ENCODE measurements around the gene RAB11FIP4. TPM values are rescaled to one million over a fixed set of nuclear protein-coding genes. Genes with fewer than 3 reads are reported as not detected.

Gene RAB11FIP4
- total RNA-seq, 1 experiment from 2014 or later = 15.1 TPM

- Histone ChIP-seq H2AFZ (ENCODE audit: low read depth, low read length, poor library complexity, severe bottlenecking) (no peak overlapping the region), H3K4me1 (ENCODE audit: control insufficient read depth in 1 of 2, insufficient read depth in 2 of 2, low read length in 2 of 2) (peaks cover 3 to 21% of the 10 kb centered on the region in 2 experiments; a peak in 3 of 4 replicates), H3K36me3 (ENCODE audit: control insufficient read depth in 1 of 2, insufficient read depth in 2 of 2, low read length in 2 of 2) (no peaks in the 10 kb centered on the region), H3K9ac (ENCODE audit: low read length) (no peak overlapping the region), H3K9me3 (ENCODE audit: control insufficient read depth in 1 of 2, insufficient read depth in 1 of 2, low read depth in 1 of 2, low read length in 2 of 2) (no peaks in the 10 kb centered on the region), H3K4me2 (ENCODE audit: low read length) (no peak overlapping the region), H3K27me3 (ENCODE audit: insufficient read depth, low read length) (no peaks in the 10 kb centered on the region), H3K27ac (ENCODE audit: low read depth, low read length) (no peak overlapping the region), H3K9me2 (ENCODE audit: insufficient read depth) (no peaks in the 10 kb centered on the region), H4K20me1 (ENCODE audit: insufficient read depth) (no peaks in the 10 kb centered on the region), H3K4me3 (replicated peaks in 1 of 2; ENCODE audit: low read depth in 1 of 2, low read length in 2 of 2) (no peak overlapping the region), H3K79me2 (ENCODE audit: insufficient read depth, low read length) (no peaks in the 10 kb centered on the region)
- DNase-seq (ENCODE audit: low read depth, low spot score) = no peak
- ChIA-PET CTCF (no interaction called here), POLR2A (no interaction called here), RAD21 (ENCODE audit: low non-redundant PET in 1 of 2, low total read pairs in 2 of 2, uncharacterized antibody in 2 of 2, unreplicated experiment in 2 of 2) (no interaction called here)
- TF ChIP-seq SP1 (IDR thresholded peaks at IDR 0.05; ENCODE audit: low read depth) (no peak), EZH2 (IDR thresholded peaks at IDR 0.05) (no peak), RAD21 (IDR thresholded peaks at IDR 0.05; ENCODE audit: low read depth) (no peak), EZH2phosphoT487 (IDR thresholded peaks at IDR 0.05; ENCODE audit: borderline replicate concordance) (no peak), FOSL1 (IDR thresholded peaks at IDR 0.05; ENCODE audit: low read depth) (no peak), SIN3A (IDR thresholded peaks at IDR 0.05; ENCODE audit: low read depth) (no peak), ELF1 (IDR thresholded peaks at IDR 0.05; ENCODE audit: borderline replicate concordance, low read depth) (no peak), ZFX (IDR thresholded peaks at IDR 0.05) (no peak), TCF7L2 (IDR thresholded peaks at IDR 0.05; ENCODE audit: borderline replicate concordance, extremely low read depth, insufficient read depth, insufficient read length) (no peak), MAX (IDR thresholded peaks at IDR 0.05) (no peak), EGR1 (IDR thresholded peaks at IDR 0.05; ENCODE audit: low read depth) (no peak), CBX3 (IDR thresholded peaks at IDR 0.05; ENCODE audit: low read depth) (no peak), POLR2AphosphoS5 (IDR thresholded peaks at IDR 0.05; ENCODE audit: low read depth, low read length) (no peak)
- TF ChIP-seq, protein P1, sequence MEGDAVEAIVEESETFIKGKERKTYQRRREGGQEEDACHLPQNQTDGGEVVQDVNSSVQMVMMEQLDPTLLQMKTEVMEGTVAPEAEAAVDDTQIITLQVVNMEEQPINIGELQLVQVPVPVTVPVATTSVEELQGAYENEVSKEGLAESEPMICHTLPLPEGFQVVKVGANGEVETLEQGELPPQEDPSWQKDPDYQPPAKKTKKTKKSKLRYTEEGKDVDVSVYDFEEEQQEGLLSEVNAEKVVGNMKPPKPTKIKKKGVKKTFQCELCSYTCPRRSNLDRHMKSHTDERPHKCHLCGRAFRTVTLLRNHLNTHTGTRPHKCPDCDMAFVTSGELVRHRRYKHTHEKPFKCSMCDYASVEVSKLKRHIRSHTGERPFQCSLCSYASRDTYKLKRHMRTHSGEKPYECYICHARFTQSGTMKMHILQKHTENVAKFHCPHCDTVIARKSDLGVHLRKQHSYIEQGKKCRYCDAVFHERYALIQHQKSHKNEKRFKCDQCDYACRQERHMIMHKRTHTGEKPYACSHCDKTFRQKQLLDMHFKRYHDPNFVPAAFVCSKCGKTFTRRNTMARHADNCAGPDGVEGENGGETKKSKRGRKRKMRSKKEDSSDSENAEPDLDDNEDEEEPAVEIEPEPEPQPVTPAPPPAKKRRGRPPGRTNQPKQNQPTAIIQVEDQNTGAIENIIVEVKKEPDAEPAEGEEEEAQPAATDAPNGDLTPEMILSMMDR (IDR thresholded peaks at IDR 0.05 in 2 of 3, conservative IDR thresholded peaks at IDR 0.05 in 1 of 3; ENCODE audit: borderline replicate concordance in 1 of 3, insufficient read depth in 1 of 3, low read depth in 2 of 3, low read length in 2 of 3) = no peak
- TF ChIP-seq, protein P2, sequence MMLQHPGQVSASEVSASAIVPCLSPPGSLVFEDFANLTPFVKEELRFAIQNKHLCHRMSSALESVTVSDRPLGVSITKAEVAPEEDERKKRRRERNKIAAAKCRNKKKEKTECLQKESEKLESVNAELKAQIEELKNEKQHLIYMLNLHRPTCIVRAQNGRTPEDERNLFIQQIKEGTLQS (IDR thresholded peaks at IDR 0.05) = no peak
- no TSS peak for BruUV-seq (replicated peaks)
- no peak for ATAC-seq
- intact Hi-C loops (cut with micrococcal nuclease) = no loop called here
Measured at GRCh38 chr17:31573861-31574260, 182.4 kb downstream of the RAB11FIP4 start.

Measured in HCT116 (cell line).